ENCODE measurements around the gene ZHX3.

DNA sequence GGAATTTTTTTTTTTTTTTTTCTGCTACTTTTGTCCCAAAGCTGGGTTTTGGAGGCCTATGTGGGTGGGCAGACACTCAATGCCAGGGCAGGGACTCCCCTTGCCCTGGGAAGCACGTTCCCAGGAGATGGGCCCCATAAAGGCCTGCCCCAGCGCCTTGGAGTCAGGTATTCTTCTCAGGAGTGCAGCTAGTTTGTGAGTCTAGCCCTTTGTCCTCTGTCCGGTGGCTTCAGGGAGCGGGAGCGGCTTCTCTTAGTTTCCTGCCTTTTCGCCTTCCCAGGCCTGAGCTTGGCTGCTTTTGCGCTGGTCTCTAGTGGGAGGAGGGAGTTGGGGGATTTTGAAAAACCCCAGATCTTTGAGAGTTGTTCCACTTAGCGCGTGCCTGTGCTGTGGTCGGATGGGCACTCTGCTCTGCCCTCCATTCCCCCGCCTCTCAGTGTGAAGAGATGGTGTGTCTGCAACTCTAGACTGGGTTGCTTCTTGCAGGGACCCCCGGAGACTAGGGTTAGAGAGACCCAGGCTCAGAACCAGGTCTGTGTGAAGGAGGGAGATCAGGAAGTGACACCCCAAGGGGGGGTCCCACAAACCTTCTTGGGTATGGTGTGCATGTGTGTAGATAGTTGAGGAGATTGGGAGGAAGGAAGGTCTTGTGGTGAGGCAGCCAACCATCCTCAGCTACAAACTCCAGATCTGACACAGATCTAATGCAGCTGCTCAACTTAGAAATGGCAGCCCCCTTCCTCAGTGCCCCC, 178.9 kb downstream of the ZHX3 start:
- TF ChIP-seq, protein P1, sequence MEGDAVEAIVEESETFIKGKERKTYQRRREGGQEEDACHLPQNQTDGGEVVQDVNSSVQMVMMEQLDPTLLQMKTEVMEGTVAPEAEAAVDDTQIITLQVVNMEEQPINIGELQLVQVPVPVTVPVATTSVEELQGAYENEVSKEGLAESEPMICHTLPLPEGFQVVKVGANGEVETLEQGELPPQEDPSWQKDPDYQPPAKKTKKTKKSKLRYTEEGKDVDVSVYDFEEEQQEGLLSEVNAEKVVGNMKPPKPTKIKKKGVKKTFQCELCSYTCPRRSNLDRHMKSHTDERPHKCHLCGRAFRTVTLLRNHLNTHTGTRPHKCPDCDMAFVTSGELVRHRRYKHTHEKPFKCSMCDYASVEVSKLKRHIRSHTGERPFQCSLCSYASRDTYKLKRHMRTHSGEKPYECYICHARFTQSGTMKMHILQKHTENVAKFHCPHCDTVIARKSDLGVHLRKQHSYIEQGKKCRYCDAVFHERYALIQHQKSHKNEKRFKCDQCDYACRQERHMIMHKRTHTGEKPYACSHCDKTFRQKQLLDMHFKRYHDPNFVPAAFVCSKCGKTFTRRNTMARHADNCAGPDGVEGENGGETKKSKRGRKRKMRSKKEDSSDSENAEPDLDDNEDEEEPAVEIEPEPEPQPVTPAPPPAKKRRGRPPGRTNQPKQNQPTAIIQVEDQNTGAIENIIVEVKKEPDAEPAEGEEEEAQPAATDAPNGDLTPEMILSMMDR (IDR thresholded peaks at IDR 0.05) = no peak
- no peak for TF ChIP-seq POLR2A (IDR thresholded peaks at IDR 0.05)
